Endometrial microvascular endothelial cells (primary cell): Measurements from ENCODE around the gene CYTH2. TPM values are rescaled to one million over a fixed set of nuclear protein-coding genes. Genes with fewer than 3 reads are reported as not detected.
"Not testable (repeated sequence)": the region's sequence is repeated elsewhere in the genome, so short reads cannot be mapped to it uniquely, and the experiment has no call there.

Experiments
- in situ Hi-C: cut with HindIII; loops from 2 replicates; pipeline ENCODE4 v1.10.0; 2017; ENCODE audit warnings: low sequenced_read_pairs, low pct_unique_long_range_greater_than_20kb; ENCODE audit errors: inconsistent ontology term
- total RNA-seq: library from RNA; depleted of rRNA; stranded (reverse); fragments of >200 nt; gene quantifications from one replicate; pipeline ENCODE4 v1.2.3, GENCODE V29; 2015; ENCODE audit errors: inconsistent ontology term

The CYTH2 gene
- total RNA-seq, 1 donor from 2014 or later: 19.0 TPM

GRCh38 chr19:48473161-48473966 is 4.2 kb downstream of the CYTH2 start:
- in situ Hi-C loops: loop anchor here (25.0 kb wide), 1 partner anchor 139 kb away; the partner anchor contains the start of genes FAM83E, RPL18, SPACA4 and SPHK2

- in situ Hi-C loops: loop anchor here (25.0 kb wide), 1 partner anchor 138 kb away; the partner anchor contains the start of genes FAM83E, RPL18, SPACA4 and SPHK2
These were observed 5.0 kb downstream of the CYTH2 start for GRCh38 chr19:48474084-48474592.

GRCh38 chr19:48475369-48476068 is 6.3 kb downstream of the CYTH2 start:
- in situ Hi-C loops: no loop called here

GRCh38 chr19:48476176-48476575 is 7.0 kb downstream of the CYTH2 start:
- in situ Hi-C loops: no loop called here

GRCh38 chr19:48477067-48477685 is 8.0 kb downstream of the CYTH2 start:
- in situ Hi-C loops: no loop called here

GRCh38 chr19:48477698-48478338 is 8.6 kb downstream of the CYTH2 start:
- in situ Hi-C loops: no loop called here

GRCh38 chr19:48478339-48479256 is 9.4 kb downstream of the CYTH2 start:
- in situ Hi-C loops: no loop called here

GRCh38 chr19:48479686-48480085 is 10.5 kb downstream of the CYTH2 start:
- in situ Hi-C loops: no loop called here

- in situ Hi-C loops: no loop called here
These were observed 11.0 kb downstream of the CYTH2 start for GRCh38 chr19:48480183-48480557.

- in situ Hi-C loops: no loop called here
These were observed 11.7 kb downstream of the CYTH2 start for GRCh38 chr19:48480558-48481500.

GRCh38 chr19:48481846-48482639 is 12.9 kb downstream of the CYTH2 start:
- in situ Hi-C loops: no loop called here

- in situ Hi-C loops: no loop called here
These were observed 14.1 kb downstream of the CYTH2 start for GRCh38 chr19:48483301-48483700.

GRCh38 chr19:48484247-48484893 is 15.2 kb downstream of the CYTH2 start:
- in situ Hi-C loops: no loop called here

- in situ Hi-C loops: no loop called here
These were observed 15.9 kb downstream of the CYTH2 start for GRCh38 chr19:48484931-48485612.

- in situ Hi-C loops: not testable (repeated sequence)
These were observed 17.5 kb downstream of the CYTH2 start for GRCh38 chr19:48486706-48487105.
